Fibroblast of lung (primary cell): ENCODE measurements around the gene ACAP3. TPM values are rescaled to one million over a fixed set of nuclear protein-coding genes. Genes with fewer than 3 reads are reported as not detected.

Experiments
- DNase-seq, 2 donors: peaks; one replicate each; pipeline versions ENCODE4 v3.0.0 to v3.0.0-alpha.2; 2010; ENCODE audit warnings: low read depth in 2 of 2
- H2AFZ ChIP-seq: 2 replicates; pipeline ENCODE4 v1.5.1; 2012; ENCODE audit warnings: low read length, control low read depth, inconsistent platforms
- H3K27ac ChIP-seq: 2 replicates; pipeline ENCODE4 v1.5.1; 2011; ENCODE audit warnings: low read length, control low read depth; ENCODE audit not compliant: insufficient read depth
- H3K27me3 ChIP-seq: 2 replicates; pipeline ENCODE4 v1.5.1; 2011; ENCODE audit warnings: mild to moderate bottlenecking, low read length; ENCODE audit not compliant: control insufficient read depth, insufficient read depth
- H3K36me3 ChIP-seq: 2 replicates; pipeline ENCODE4 v1.5.1; 2011; ENCODE audit warnings: low read length; ENCODE audit not compliant: control insufficient read depth, insufficient read depth
- H3K4me1 ChIP-seq: 2 replicates; pipeline ENCODE4 v1.5.1; 2011; ENCODE audit warnings: low read length; ENCODE audit not compliant: control insufficient read depth, insufficient read depth; ENCODE audit errors: extremely low read depth
- H3K4me2 ChIP-seq: 2 replicates; pipeline ENCODE4 v1.5.1; 2011; ENCODE audit warnings: low read length, control low read depth; ENCODE audit not compliant: insufficient read depth; ENCODE audit errors: extremely low read depth
- H3K4me3 ChIP-seq, 4 experiments: fragments of 200-600 bp in 1 of 4; sonication (generic) in 1 of 4; replicated peaks in 1 of 4; 2 replicates each; pipeline ENCODE4 v1.5.1; 2011 to 2016; ENCODE audit warnings: low read length in 4 of 4, low read depth in 3 of 4, mild to moderate bottlenecking in 3 of 4, control low read depth in 2 of 4, inconsistent platforms in 1 of 4, mixed read lengths in 1 of 4; ENCODE audit not compliant: insufficient read depth in 1 of 4; ENCODE audit errors: control extremely low read depth in 1 of 4
- H3K79me2 ChIP-seq: 2 replicates; pipeline ENCODE4 v1.5.1; 2012; ENCODE audit warnings: mild to moderate bottlenecking, low read length, inconsistent platforms; ENCODE audit not compliant: control insufficient read depth, insufficient read depth
- H3K9ac ChIP-seq: 2 replicates; pipeline ENCODE4 v1.5.1; 2011; ENCODE audit warnings: mild to moderate bottlenecking, low read length, control low read depth; ENCODE audit not compliant: insufficient read depth
- H3K9me3 ChIP-seq: 2 replicates; pipeline ENCODE4 v1.5.1; 2012; ENCODE audit warnings: low read depth, low read length; ENCODE audit not compliant: control insufficient read depth, insufficient read depth
- H4K20me1 ChIP-seq: 2 replicates; pipeline ENCODE4 v1.5.1; 2011; ENCODE audit warnings: low read length; ENCODE audit not compliant: control insufficient read depth, insufficient read depth; ENCODE audit errors: extremely low read depth
- CTCF ChIP-seq, 2 donors: IDR thresholded peaks in 1 of 2; conservative IDR thresholded peaks in 1 of 2; 1 replicate in 1 of 2; 2 replicates in 1 of 2; pipeline ENCODE4 v1.5.1; 2011 to 2012; ENCODE audit warnings: low read length in 2 of 2, control low read depth in 1 of 2, inconsistent platforms in 1 of 2, low read depth in 1 of 2, mild to moderate bottlenecking in 1 of 2
- EZH2 ChIP-seq: IDR thresholded peaks from 2 replicates; pipeline ENCODE4 v1.5.1; 2012; ENCODE audit warnings: low read length, control low read depth, mild to moderate bottlenecking; ENCODE audit errors: missing control alignments
- polyA plus RNA-seq, 2 donors: library from polyadenylated mRNA; depleted of rRNA in 1 of 2; stranded (reverse) in 1 of 2; unstranded in 1 of 2; fragments of >200 nt; gene quantifications; 2 replicates each; pipeline ENCODE4 v1.2.1, GENCODE V29; 2011 to 2012; ENCODE audit warnings: missing spikeins in 1 of 2
- total RNA-seq: library from RNA; depleted of rRNA; stranded (reverse); fragments of >200 nt; gene quantifications from 2 replicates; pipeline ENCODE4 v1.2.1, GENCODE V29; 2014

ACAP3 gene
- total and polyA plus RNA-seq, 2 donors (not counting 1 experiment from before 2014, with no cell fraction given), result 15.3 to 50.9 TPM

DNA sequence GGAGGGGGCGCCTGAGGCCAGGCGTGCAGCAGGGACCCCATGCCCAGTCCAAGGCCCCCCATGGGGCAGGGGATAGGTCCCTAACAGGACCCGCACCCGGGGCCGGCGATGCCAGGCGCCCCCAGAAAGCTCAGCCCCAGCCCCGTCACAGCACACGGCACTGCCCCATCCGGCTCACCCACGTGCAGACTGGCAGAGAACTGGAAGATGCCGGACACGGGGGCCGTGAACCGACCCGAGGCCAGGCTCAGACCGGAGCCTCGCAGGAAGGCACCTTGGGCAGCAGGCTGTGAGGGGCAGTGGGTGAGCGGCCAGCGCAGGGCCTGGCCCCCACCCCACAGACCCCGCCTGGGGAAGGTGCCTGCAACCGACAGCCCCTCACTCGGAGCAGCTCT lies 64.5 kb downstream of the ACAP3 start:
- Histone ChIP-seq H3K4me2 (no peak overlapping the region), H2AFZ (no peak overlapping the region), H3K27ac (no peak overlapping the region), H3K79me2 (no peaks in the 10 kb centered on the region), H3K4me1 (no peaks in the 10 kb centered on the region), H4K20me1 (no peaks in the 10 kb centered on the region), H3K36me3 (no peaks in the 10 kb centered on the region), H3K9ac (no peak overlapping the region), H3K9me3 (no peaks in the 10 kb centered on the region), H3K4me3 (no peak overlapping the region), H3K27me3 (no peaks in the 10 kb centered on the region)
- TF ChIP-seq CTCF (conservative IDR thresholded peaks at IDR 0.05 in 1 of 2, IDR thresholded peaks at IDR 0.05 in 1 of 2; ENCODE audit: low read depth in 1 of 2, low read length in 2 of 2) (no peak), EZH2 (no peak)
- no peak for DNase-seq

- no peak overlapping the region for H2AFZ ChIP-seq
- H3K4me1 ChIP-seq, result peaks cover 4% of the 10 kb centered on the region
- H3K27ac ChIP-seq, result no peak overlapping the region
- H3K9me3 ChIP-seq, result no peaks in the 10 kb centered on the region
- no peaks in the 10 kb centered on the region for H3K36me3 ChIP-seq
- H3K27me3 ChIP-seq, result no peaks in the 10 kb centered on the region
- no peak for DNase-seq
- H3K9ac ChIP-seq, result no peak overlapping the region
- no peak for TF ChIP-seq EZH2
- no peak for TF ChIP-seq CTCF (conservative IDR thresholded peaks at IDR 0.05 in 1 of 2, IDR thresholded peaks at IDR 0.05 in 1 of 2; ENCODE audit: low read depth in 1 of 2, low read length in 2 of 2)
- no peak overlapping the region for H3K4me3 ChIP-seq
- H3K4me2 ChIP-seq, result no peak overlapping the region
- no peaks in the 10 kb centered on the region for H4K20me1 ChIP-seq
- no peaks in the 10 kb centered on the region for H3K79me2 ChIP-seq
Observed at GRCh38 chr1:1242461-1243265, 65.1 kb downstream of the ACAP3 start.

Other genes starting within 250 kb of the ACAP3 start
- not detected in 2 replicates for gene RNF223, start 233.6 kb downstream of the ACAP3 start, total RNA-seq
- gene RNF223, start 233.6 kb downstream of the ACAP3 start, polyA plus RNA-seq, result not detected in 2 replicates
- gene C1orf159, start 191.8 kb downstream of the ACAP3 start, total RNA-seq, result 3.1 and 3.3 TPM in 2 replicates
- 2.6 and 3.4 TPM in 2 replicates for gene C1orf159, start 191.8 kb downstream of the ACAP3 start, polyA plus RNA-seq
- under 0.01 TPM in 1 of 2 replicates, not detected in the other for gene TTLL10, start 134.1 kb downstream of the ACAP3 start, total RNA-seq
- not detected in 2 replicates for gene TTLL10, start 134.1 kb downstream of the ACAP3 start, polyA plus RNA-seq
- gene TNFRSF18, start 101.3 kb downstream of the ACAP3 start, total RNA-seq, result 0.77 and 1.3 TPM in 2 replicates
- gene TNFRSF18, start 101.3 kb downstream of the ACAP3 start, polyA plus RNA-seq, result 0.10 TPM in 1 of 2 replicates, not detected in the other
- under 0.01 and 0.17 TPM in 2 replicates for gene TNFRSF4, start 93.8 kb downstream of the ACAP3 start, total RNA-seq
- 0.05 TPM in 1 of 2 replicates, not detected in the other for gene TNFRSF4, start 93.8 kb downstream of the ACAP3 start, polyA plus RNA-seq
- 81.9 and 127 TPM in 2 replicates for gene SDF4, start 75.9 kb downstream of the ACAP3 start, total RNA-seq
- 133 and 180 TPM in 2 replicates for gene SDF4, start 75.9 kb downstream of the ACAP3 start, polyA plus RNA-seq
- 19.3 and 19.5 TPM in 2 replicates for gene B3GALT6, start 75.7 kb downstream of the ACAP3 start, total RNA-seq
- 15.7 and 17.9 TPM in 2 replicates for gene B3GALT6, start 75.7 kb downstream of the ACAP3 start, polyA plus RNA-seq
- 1.0 and 4.1 TPM in 2 replicates for gene C1QTNF12, start 61.2 kb downstream of the ACAP3 start, total RNA-seq
- gene C1QTNF12, start 61.2 kb downstream of the ACAP3 start, polyA plus RNA-seq, result 0.27 and 0.60 TPM in 2 replicates
- 39.5 and 47.2 TPM in 2 replicates for gene UBE2J2, start 34.1 kb downstream of the ACAP3 start, total RNA-seq
- 32.3 and 50.9 TPM in 2 replicates for gene UBE2J2, start 34.1 kb downstream of the ACAP3 start, polyA plus RNA-seq
- 1.0 and 2.5 TPM in 2 replicates for gene SCNN1D, start 27.5 kb downstream of the ACAP3 start, total RNA-seq
- gene SCNN1D, start 27.5 kb downstream of the ACAP3 start, polyA plus RNA-seq, result 0.44 TPM in 2 replicates
- 12.7 and 13.1 TPM in 2 replicates for gene PUSL1, start 667 bp upstream of the ACAP3 start, total RNA-seq
- 7.1 and 9.6 TPM in 2 replicates for gene PUSL1, start 667 bp upstream of the ACAP3 start, polyA plus RNA-seq
- 46.2 and 69.2 TPM in 2 replicates for gene INTS11, start 16.7 kb upstream of the ACAP3 start, total RNA-seq
- gene INTS11, start 16.7 kb upstream of the ACAP3 start, polyA plus RNA-seq, result 44.1 and 73.0 TPM in 2 replicates
- gene CPTP, start 16.9 kb upstream of the ACAP3 start, total RNA-seq, result 9.0 and 10.1 TPM in 2 replicates
- 6.0 and 6.2 TPM in 2 replicates for gene CPTP, start 16.9 kb upstream of the ACAP3 start, polyA plus RNA-seq
- gene TAS1R3, start 23.4 kb upstream of the ACAP3 start, total RNA-seq, result 0.17 and 0.26 TPM in 2 replicates
- gene TAS1R3, start 23.4 kb upstream of the ACAP3 start, polyA plus RNA-seq, result 0.01 and 0.02 TPM in 2 replicates
- gene DVL1, start 41.5 kb upstream of the ACAP3 start, total RNA-seq, result 78.3 and 107 TPM in 2 replicates
- 9.1 and 12.5 TPM in 2 replicates for gene DVL1, start 41.5 kb upstream of the ACAP3 start, polyA plus RNA-seq
- 262 and 397 TPM in 2 replicates for gene MXRA8, start 50.6 kb upstream of the ACAP3 start, total RNA-seq
- 205 and 239 TPM in 2 replicates for gene MXRA8, start 50.6 kb upstream of the ACAP3 start, polyA plus RNA-seq
- gene AURKAIP1, start 67.3 kb upstream of the ACAP3 start, total RNA-seq, result 83.2 and 85.2 TPM in 2 replicates
- gene AURKAIP1, start 67.3 kb upstream of the ACAP3 start, polyA plus RNA-seq, result 42.2 and 66.9 TPM in 2 replicates
- 87.1 and 102 TPM in 2 replicates for gene CCNL2, start 91.4 kb upstream of the ACAP3 start, total RNA-seq
- 70.5 and 116 TPM in 2 replicates for gene CCNL2, start 91.4 kb upstream of the ACAP3 start, polyA plus RNA-seq
- 80.1 and 81.7 TPM in 2 replicates for gene MRPL20, start 99.4 kb upstream of the ACAP3 start, total RNA-seq
- gene MRPL20, start 99.4 kb upstream of the ACAP3 start, polyA plus RNA-seq, result 150 and 188 TPM in 2 replicates
- gene ANKRD65, start 113.3 kb upstream of the ACAP3 start, total RNA-seq, result 1.3 and 2.0 TPM in 2 replicates
- gene ANKRD65, start 113.3 kb upstream of the ACAP3 start, polyA plus RNA-seq, result 0.84 and 1.9 TPM in 2 replicates
- 2.6 and 3.1 TPM in 2 replicates for gene VWA1, start 127.8 kb upstream of the ACAP3 start, total RNA-seq
- 1.7 and 2.5 TPM in 2 replicates for gene VWA1, start 127.8 kb upstream of the ACAP3 start, polyA plus RNA-seq
- gene ATAD3C, start 141.8 kb upstream of the ACAP3 start, total RNA-seq, result under 0.01 and 0.17 TPM in 2 replicates
- gene ATAD3C, start 141.8 kb upstream of the ACAP3 start, polyA plus RNA-seq, result not detected in 2 replicates
- 14.4 and 15.0 TPM in 2 replicates for gene ATAD3B, start 163.8 kb upstream of the ACAP3 start, total RNA-seq
- gene ATAD3B, start 163.8 kb upstream of the ACAP3 start, polyA plus RNA-seq, result 7.0 and 11.6 TPM in 2 replicates
- 14.4 and 18.0 TPM in 2 replicates for gene ATAD3A, start 204.2 kb upstream of the ACAP3 start, total RNA-seq
- gene ATAD3A, start 204.2 kb upstream of the ACAP3 start, polyA plus RNA-seq, result 12.5 and 19.8 TPM in 2 replicates
- gene TMEM240, start 232.7 kb upstream of the ACAP3 start, total RNA-seq, result 4.9 and 5.4 TPM in 2 replicates
- 1.3 and 1.4 TPM in 2 replicates for gene TMEM240, start 232.7 kb upstream of the ACAP3 start, polyA plus RNA-seq